Stimulated activated CD4-positive, alpha-beta T cell treated with anti-CD3 and anti-CD28 coated beads, Interleukin-15, amount 100 ng/mL, for 1 hour (primary cell): ENCODE measurements around the gene NPLOC4.
"Not testable (repeated sequence)": the region's sequence is repeated elsewhere in the genome, so short reads cannot be mapped to it uniquely, and the experiment has no call there.

ENCODE experiments used
- DNase-seq, 2 donors: peaks; one replicate each; pipeline ENCODE4 v3.0.0-alpha.2; 2020; ENCODE audit warnings: low read depth in 1 of 2, low spot score in 1 of 2

NPLOC4 gene

GRCh38 chr17:81589612-81590011 is 47.3 kb downstream of the NPLOC4 start:
- no peak for DNase-seq

- no peak for DNase-seq
Measured at GRCh38 chr17:81586096-81586495, 50.8 kb downstream of the NPLOC4 start.

- DNase-seq: not testable (repeated sequence)
Measured at GRCh38 chr17:81584771-81585170, 52.1 kb downstream of the NPLOC4 start.

GRCh38 chr17:81583589-81584342 is 53.1 kb downstream of the NPLOC4 start:
- DNase-seq: no peak

GRCh38 chr17:81582749-81583148 is 54.2 kb downstream of the NPLOC4 start:
- DNase-seq: no peak

GRCh38 chr17:81582341-81582740 is 54.6 kb downstream of the NPLOC4 start:
- DNase-seq: no peak

GRCh38 chr17:81581758-81582157 is 55.2 kb downstream of the NPLOC4 start:
- no peak for DNase-seq

- DNase-seq: no peak
Measured at GRCh38 chr17:81580481-81580880, 56.4 kb downstream of the NPLOC4 start.

GRCh38 chr17:81579821-81580321 is 57.0 kb downstream of the NPLOC4 start:
- DNase-seq: no peak

- DNase-seq: no peak
Measured at GRCh38 chr17:81579298-81579697, 57.6 kb downstream of the NPLOC4 start.

GRCh38 chr17:81578561-81579225 is 58.2 kb downstream of the NPLOC4 start:
- no peak for DNase-seq

- DNase-seq: no peak
Measured at GRCh38 chr17:81578038-81578441, 58.9 kb downstream of the NPLOC4 start.

GRCh38 chr17:81577278-81578000 is 59.5 kb downstream of the NPLOC4 start:
- no peak for DNase-seq

GRCh38 chr17:81576621-81577277 is 60.2 kb downstream of the NPLOC4 start:
- DNase-seq: no peak

- no peak for DNase-seq
Measured at GRCh38 chr17:81575836-81576235, 61.1 kb downstream of the NPLOC4 start.

- DNase-seq: no peak
Measured at GRCh38 chr17:81574643-81574956, 62.3 kb downstream of the NPLOC4 start.

- no peak for DNase-seq
Measured at GRCh38 chr17:81573794-81574642, 62.9 kb downstream of the NPLOC4 start.

GRCh38 chr17:81572563-81573168 is 64.2 kb downstream of the NPLOC4 start:
- no peak for DNase-seq

- no peak for DNase-seq
Measured at GRCh38 chr17:81570964-81571363, 65.9 kb downstream of the NPLOC4 start.

GRCh38 chr17:81569986-81570514 is 66.9 kb downstream of the NPLOC4 start:
- no peak for DNase-seq
